ENCODE results near the gene COX7A2L. TPM values are rescaled to one million over a fixed set of nuclear protein-coding genes. Genes with fewer than 3 reads are reported as not detected.
"Not testable (repeated sequence)": the region's sequence is repeated elsewhere in the genome, so short reads cannot be mapped to it uniquely, and the experiment has no call there.

COX7A2L gene
- polyA plus RNA-seq, 4 donors, result 188 to 234 (median 195) TPM

DNA sequence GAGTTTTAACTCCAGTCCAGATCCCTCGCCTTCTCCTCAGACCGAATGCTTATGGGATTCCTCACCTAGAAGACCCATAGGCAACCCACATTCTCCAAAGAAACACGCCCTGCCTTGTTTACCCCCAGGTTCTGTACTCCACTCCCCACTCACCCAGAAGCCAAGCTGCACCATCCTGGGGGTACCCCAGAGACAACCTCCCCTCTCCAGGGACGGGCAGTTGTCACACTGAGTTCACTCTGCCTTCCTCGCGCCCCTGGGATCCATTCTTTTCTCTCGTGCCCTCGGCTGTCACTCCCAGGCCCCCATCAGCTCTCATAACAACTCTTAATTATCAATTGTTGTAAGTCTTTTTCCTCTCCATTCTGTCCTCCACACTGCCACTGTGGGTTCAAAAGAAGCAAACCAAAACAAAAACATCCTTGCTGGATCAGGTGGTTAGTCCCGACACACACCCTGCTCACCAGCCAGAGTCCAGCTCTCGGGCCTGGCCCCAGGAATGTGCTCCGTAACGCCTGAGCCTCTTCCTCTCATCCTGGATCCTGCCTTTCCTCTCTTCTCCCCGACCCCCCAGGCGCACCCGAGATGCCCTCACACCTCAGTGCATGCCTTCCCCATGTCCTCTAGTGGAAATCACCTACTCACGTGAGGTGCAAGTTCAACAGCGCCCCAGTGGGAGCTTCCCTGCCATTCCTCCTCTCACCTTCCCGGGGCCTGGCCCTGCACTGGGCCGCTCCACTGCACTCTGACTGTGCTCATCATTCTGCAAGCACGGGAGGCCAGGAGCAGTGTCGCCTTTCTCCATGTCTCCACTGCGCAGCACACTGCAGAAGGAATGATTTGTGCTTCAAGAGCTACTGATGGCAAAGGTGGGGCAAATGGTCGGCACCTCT, 20.7 kb downstream of the COX7A2L start:
- no peak for DNase-seq (ENCODE audit: low read depth in 4 of 4, low spot score in 3 of 4)

DNA sequence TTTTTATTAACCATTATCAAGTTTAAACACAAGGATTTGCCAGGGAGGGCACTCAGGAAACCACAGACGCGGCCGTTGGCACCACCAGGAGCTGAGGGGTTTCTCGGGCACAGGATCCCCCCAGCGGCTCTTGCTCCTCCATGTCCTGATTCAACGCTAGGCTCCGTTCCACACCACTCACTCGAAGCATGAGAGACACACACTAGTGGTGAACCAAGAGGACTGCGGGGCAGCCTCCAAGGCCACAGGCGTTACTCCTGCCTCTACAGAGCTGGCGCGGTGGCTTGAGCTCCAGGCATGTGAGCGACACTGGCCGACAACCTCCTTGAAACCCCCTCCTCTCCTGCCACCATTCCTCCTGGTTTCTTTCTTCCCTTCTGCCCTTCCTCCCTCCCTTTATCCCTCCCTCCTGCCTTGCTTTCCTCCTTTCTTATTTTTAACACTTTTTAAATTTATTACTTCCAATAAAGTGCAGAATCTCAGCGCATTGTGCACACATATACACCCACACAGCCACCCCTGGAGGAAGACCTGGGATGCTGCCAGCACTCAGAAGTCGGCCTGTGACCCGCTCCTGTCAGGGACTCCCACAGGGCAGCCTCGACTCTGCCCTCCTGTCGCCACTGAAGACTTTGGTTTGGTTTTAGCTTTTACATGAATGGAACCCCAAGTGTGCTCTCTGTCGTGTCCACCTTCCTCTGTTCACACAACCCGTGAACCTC, 21.7 kb downstream of the COX7A2L start:
- no peak for DNase-seq (ENCODE audit: low read depth in 4 of 4, low spot score in 3 of 4)

DNA sequence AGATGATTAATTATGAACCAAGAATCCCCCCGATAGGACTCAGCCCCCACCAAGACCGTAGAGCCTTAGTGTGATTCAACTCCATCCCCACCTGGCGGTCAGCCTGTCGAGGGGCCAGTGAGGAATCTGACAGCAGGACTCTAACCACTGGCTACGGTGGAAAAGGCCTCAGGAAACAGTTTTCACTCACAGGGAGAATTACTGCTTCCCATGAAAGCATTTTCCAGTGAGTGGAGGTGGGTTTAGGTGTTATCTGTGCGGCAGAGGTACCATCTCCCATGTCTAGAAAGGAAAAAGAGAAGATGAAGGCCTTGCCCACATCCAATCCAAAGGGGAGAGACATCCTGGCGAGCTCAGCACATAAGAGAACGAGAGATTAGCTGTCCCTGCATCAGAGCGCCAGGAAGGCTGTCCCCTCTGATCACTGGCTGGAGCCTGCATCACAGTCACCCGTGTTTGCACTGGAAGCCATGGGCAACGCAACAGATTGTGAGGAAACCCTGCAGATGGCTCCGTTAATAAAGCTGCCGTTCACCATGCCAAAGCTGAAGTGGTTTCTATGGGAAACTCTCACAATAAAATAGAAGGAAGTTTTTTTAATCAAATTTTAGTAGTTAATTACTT, 22.3 kb downstream of the COX7A2L start:
- no peak for DNase-seq (ENCODE audit: low read depth in 4 of 4, low spot score in 3 of 4)

DNA sequence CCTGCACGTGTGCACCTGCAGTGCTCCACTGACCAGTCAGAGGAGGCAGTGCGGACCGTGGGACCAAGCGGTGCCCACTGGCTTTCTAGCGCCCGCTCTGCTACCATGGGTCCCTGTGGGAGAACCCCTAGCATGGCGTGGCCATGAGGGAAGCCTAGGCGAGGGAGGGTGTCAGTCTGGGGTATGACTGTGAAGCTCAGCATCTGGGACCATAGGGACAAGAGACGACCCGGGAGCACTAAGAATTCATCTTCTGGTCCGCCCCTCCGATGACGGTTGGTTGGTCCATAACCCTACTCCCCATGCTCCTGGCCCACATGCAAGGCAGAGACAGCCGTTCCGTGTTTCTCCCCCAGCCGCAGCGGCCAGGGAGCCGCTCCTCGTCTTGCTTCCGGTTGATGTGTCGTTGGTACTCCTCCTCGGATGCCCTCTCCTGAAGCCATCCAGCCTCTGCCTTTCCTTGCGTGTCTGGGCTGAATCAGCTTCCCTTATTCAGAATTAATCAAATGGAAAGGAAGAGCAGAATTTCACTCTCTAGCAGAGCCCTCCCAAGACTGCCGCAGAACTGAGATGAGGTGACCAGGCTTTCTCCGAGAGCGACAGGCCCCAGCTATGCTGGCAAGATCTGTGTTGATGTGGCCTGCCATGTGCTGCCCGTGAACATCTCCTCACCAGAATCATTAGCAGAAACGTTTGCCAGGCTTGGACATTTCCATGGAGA, 23.0 kb downstream of the COX7A2L start:
- no peak for DNase-seq (ENCODE audit: low read depth in 4 of 4, low spot score in 3 of 4)

DNA sequence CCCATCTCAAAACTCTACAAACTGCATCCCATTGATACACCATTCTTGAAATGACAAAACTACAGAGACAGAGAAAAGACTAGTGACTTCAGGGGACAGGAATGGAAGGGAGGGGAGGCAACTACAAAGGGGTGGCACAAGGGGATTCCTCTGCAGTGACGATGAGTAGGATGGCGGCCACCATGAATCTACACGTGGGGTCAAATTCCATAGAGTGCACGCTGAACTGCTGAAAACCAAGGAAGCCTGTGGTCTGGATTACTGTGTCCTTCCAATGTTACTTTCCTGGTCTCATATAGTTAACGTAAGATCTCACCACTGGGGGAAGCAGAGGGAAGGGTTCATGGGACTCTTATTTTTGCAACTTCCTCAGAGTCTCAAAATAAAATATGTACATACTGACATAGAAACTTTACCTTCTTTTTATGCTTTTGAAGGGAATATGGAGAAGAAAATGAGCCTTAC, 23.6 kb downstream of the COX7A2L start:
- no peak for DNase-seq (ENCODE audit: low read depth in 4 of 4, low spot score in 3 of 4)

DNA sequence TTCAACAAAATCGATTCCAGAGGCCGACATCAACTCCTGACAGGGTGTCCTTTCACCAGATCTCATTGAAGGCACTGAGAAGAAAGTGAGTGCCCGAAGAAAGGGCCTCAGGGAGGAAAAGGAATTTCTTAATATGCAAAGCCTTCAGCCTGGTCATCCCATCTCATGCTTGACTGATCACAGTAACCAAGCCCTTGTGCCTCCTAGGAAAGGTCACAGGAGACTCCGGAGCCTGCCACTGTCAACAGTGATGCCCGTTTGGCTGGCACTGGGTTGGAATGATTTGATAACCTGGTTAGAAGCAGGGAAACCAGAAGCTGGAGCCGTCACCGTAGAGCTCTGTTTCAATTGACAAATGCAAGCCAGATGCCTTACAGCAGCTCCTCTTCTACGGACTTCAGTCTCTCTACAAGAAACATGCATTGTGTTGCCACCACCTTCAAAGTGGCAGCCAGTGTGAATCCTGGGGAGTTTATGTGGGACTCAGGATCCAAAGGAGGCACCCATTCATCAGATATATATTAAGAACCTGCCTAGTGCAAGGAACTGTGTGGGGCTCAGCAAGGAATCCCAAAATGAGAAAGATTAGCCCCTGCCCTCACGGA, 24.6 kb downstream of the COX7A2L start:
- no peak for DNase-seq (ENCODE audit: low read depth in 4 of 4, low spot score in 3 of 4)

DNA sequence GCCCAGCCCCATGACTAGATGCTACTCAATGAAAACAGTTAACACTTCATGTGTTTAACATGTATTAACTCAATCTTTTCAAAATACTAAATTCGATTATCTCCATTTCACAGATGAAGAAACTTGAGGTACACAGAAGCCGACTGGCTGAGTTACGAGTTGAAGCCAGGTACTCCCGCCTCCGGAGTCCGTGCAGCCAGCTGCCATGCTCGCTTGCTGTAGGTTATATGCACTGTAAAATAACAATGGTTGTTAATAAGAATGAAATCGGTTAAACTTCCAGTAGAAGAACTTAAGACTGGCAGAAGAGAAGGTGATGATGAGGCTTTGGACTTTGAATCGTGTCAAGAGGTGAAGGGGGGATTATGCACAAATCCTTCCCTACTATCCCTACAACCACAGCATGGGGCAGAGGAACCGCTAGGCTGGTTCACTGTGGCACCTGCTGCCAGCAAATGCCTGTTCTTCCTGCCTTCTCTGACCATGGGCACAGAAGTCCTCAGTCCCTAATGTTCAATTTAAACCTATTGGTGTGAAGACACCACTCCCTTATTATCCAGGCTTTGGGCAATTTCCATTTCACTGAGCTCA, 25.4 kb downstream of the COX7A2L start:
- no peak for DNase-seq (ENCODE audit: low read depth in 4 of 4, low spot score in 3 of 4)

DNA sequence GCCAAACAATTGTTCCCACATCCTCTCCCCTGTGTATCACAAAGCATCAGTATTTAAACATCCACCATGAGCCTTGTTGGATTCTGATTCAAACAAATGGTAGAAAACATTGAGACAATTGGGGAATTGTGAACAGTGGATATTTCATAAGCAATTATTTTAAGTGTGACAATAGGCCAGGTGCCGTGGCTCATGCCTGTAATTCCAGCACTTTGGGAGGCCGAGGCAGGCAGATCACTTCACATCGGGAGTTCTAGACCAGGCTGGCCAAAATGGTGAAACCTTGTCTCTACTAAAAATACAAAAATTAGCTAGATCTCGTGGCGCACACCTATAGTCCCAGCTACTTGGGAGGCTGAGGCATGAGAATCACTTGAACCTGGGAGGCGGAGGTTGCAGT, 26.2 kb downstream of the COX7A2L start:
- DNase-seq (ENCODE audit: low read depth in 4 of 4, low spot score in 3 of 4), result not testable (repeated sequence)

DNA sequence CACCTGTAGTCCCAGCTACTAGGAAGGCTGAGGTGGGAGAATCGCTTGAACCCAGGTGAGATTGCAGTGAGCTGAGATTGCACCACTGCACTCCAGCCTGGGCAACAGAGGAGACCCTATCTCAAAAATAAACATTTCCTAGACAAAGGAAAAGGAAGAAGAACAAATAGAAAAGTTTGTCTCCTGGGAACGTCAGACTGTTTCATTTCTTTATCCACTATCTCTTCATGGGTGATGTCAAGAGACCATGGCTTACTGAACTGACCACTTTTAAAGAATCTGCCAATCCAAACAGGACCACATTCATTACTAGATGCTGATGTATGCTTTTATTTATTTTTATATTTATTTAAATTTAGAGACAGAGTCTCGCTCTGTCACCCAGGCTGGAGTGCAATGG, 26.8 kb downstream of the COX7A2L start:
- no peak for DNase-seq (ENCODE audit: low read depth in 4 of 4, low spot score in 3 of 4)

DNA sequence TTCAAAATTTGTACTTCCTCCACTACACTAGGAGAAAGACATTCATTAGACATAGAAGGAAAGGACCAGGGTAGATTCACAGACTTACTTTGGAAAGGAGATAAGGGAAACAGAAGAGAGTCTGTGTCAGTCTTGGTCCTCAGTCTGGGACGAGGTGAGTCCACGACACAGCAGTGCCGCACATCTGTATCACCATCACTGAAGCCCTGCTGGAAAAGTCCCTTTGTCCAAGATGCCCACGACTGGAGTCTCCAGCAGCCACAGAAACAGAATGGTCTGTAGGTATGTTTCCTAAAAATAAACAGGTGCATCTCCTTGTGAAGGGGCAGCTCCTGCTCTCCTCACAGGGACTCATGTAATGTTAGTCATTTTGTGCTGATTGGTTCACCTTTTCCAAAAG, 27.4 kb downstream of the COX7A2L start:
- no peak for DNase-seq (ENCODE audit: low read depth in 4 of 4, low spot score in 3 of 4)

DNA sequence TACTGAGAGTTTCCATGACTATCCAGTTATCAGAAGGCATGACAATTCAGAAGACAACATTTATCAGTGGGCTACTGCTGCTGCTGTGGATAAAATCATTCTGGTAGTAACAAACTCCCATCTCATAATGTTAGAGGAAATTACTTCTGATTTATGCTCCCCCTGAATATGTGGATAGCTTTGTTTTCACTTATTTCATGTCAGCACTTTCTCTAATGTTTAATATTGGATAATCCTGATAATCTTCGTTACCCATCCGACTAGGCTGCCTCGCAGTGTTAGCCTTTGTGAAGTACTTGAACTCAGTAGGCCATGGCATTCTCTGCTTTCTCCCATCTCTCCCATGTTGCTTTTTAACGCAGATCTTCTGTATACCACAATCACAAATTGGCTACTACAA, 28.4 kb downstream of the COX7A2L start:
- no peak for DNase-seq (ENCODE audit: low read depth in 4 of 4, low spot score in 3 of 4)

DNA sequence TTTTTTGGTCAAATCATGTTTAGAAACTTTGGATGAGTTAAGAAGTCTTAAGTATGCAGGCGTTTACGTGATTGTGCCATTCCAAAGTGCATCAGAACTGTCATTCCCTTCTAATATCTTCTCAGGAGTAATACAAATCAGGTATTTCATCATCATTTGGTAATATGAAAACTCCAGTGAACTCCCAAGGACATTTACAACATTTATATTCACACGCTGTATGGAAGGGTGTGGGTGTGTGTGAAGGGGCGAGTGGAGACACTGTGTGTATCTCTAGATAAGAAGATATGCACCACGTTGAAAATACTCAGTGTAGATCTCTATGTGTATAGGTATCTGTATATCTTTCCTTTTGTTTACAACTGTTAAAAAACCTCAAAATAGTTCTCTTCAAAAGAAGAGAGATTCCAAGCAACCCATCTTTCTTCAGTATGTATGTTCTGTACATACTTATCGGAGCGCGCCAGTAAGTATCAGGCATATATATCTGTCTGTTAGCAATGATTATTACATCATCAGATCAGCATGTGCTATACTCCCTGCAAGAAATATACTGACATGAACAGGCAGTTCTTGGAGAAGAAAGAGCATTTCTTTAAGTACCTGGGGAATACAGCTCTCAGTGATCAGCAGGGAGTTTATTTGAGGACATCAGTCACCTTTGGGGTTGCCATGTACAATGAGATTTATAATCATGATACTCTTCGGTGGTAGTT, 29.3 kb downstream of the COX7A2L start:
- DNase-seq (ENCODE audit: low read depth in 4 of 4, low spot score in 3 of 4), result no peak

DNA sequence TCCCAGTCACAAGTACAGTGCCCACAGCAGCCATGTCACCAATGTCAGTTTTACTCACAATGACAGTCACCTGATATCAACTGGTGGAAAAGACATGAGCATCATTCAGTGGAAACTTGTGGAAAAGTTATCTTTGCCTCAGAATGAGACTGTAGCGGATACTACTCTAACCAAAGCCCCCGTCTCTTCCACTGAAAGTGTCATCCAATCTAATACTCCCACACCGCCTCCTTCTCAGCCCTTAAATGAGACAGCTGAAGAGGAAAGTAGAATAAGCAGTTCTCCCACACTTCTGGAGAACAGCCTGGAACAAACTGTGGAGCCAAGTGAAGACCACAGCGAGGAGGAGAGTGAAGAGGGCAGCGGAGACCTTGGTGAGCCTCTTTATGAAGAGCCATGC, 31.3 kb downstream of the COX7A2L start:
- DNase-seq (ENCODE audit: low read depth in 4 of 4, low spot score in 3 of 4), result peak in 1 of 4 donors; percentile 36

DNA sequence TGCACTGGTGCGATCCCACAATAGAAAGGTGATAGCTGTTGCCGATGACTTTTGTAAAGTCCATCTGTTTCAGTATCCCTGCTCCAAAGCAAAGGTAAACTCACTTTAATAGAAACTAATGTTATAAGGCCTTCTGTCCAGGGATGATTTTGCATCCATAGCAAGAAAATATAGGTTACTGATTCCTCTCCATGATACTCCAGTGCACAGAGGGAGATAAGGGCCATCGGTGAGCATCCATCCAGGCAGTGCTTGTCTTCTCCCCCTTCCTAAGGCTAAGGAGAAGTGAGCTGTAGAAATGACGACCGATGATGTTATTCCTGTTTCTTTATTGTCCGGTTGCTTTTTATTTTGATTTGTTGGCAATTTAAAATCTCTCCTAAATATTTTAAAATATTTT, 32.1 kb downstream of the COX7A2L start:
- no peak for DNase-seq (ENCODE audit: low read depth in 4 of 4, low spot score in 3 of 4)

DNA sequence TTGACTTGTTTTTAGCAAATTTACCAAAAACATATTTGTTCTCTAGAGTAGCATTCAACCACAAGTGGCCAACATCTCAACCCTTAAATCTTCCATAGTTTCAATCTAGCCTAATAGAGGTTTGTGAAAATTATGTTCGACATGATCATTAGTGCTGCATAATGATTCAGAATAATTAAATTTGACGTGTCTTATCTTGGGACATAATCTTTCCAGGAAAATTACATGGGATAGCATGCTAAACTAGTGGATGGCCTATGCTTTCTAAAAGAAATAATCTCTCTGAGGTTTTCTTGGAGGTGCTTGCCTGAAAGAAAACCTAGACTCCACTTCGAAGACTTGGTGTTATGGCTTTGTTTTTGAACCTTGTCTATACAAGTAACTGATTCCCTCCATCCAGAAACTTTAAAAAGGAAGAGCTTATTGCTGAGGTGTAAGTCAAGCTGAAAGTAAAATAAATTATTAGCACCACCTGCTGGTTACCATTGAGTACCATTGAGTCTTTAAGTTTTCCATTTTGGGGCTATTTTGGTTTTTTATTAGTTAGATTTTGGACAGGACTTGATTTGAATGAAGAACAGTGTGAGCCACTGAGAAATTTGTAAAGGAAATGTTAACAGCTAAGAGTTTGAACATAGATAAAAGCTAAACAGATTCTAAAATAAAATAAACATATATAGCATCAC, 32.7 kb downstream of the COX7A2L start:
- no peak for DNase-seq (ENCODE audit: low read depth in 4 of 4, low spot score in 3 of 4)

DNA sequence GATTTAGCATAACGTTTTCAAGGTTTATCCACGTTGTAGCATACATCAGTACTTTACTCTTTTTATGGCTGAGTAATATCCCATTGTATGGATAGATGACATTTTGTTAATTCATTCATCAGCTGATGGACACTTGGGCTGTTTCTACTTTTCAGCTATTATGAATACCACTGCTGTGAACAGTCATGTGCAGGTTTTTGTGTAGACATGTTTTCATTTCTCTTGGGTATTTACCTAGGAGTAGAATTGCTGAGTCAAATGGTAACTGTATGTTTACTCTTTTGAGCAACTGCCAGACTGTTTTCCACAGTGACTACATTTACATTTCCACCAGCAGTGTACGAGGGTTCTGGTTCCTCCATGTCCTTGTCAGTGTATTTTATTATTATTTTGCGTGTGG, 33.9 kb downstream of the COX7A2L start:
- DNase-seq (ENCODE audit: low read depth in 4 of 4, low spot score in 3 of 4), result no peak

DNA sequence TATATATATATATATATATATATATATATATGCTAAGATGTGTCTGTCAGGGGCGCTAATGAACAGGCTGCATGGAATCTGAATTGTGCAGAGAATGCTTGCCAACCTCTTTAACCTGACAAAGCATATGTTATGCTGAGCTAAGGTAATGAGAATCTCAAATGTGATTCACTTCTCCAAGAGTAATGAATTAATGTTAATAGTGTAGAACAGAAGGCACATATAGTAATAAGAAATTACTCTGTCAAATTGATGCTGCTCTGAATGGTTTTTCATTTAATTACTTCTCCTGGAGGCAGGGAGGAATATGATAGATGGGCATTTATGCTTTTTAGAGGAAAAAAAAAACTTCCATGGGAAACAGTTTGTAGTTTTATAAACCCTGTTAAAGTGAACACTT, 35.4 kb downstream of the COX7A2L start:
- no peak for DNase-seq (ENCODE audit: low read depth in 4 of 4, low spot score in 3 of 4)

DNA sequence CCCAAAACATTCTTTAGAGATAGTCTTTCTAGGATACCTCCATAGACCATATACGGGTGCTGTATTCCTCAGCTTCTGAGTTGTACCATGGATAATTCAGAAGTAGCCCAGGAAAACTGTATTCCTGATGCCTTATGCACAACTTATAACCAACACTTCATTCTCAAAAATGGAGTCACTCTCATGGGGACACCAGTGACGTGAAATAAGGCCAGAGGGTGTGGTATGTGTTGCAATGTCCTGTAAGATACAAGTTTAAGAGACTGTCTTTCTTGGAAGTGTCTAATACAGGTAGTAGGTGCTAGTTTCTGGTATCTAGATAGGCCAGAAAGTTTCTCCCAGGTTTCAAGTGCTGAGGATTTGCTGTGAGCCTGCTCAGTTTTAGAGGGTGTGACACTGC, 36.1 kb downstream of the COX7A2L start:
- DNase-seq (ENCODE audit: low read depth in 4 of 4, low spot score in 3 of 4), result no peak

DNA sequence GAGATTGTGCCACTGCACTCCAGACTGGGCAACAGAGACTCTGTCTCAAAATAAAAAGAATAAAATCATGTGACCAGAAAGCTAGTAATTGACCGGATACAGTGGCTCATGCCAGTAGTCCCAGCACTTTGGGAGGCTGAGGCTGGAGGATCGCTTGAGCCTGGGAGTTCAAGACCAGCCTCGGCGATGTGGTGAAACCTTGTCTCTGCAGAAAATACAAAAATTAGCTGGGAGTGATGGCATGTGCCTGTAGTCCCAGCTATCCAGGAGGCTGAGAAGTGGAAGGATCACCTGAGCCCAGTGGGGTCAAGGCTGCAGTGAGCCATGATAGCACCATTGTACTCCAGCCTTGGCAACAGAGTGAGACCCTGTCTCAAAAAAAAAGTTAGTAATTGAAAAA, 36.8 kb downstream of the COX7A2L start:
- DNase-seq (ENCODE audit: low read depth in 4 of 4, low spot score in 3 of 4), result no peak

All from right renal pelvis (tissue), 4 donors.